22Rv1 (cell line): ENCODE measurements around the gene RNF112.

Experiments used
- CTCF ChIP-seq: fragments of 450-650 bp; IDR thresholded peaks from 2 replicates; pipeline ENCODE4 v1.5.1; 2017; ENCODE audit warnings: mild to moderate bottlenecking
- ZFX ChIP-seq: fragments of 450-650 bp; IDR thresholded peaks from 2 replicates; pipeline ENCODE4 v1.6.1; 2017; ENCODE audit warnings: antibody characterized with exemption, borderline replicate concordance

DNA sequence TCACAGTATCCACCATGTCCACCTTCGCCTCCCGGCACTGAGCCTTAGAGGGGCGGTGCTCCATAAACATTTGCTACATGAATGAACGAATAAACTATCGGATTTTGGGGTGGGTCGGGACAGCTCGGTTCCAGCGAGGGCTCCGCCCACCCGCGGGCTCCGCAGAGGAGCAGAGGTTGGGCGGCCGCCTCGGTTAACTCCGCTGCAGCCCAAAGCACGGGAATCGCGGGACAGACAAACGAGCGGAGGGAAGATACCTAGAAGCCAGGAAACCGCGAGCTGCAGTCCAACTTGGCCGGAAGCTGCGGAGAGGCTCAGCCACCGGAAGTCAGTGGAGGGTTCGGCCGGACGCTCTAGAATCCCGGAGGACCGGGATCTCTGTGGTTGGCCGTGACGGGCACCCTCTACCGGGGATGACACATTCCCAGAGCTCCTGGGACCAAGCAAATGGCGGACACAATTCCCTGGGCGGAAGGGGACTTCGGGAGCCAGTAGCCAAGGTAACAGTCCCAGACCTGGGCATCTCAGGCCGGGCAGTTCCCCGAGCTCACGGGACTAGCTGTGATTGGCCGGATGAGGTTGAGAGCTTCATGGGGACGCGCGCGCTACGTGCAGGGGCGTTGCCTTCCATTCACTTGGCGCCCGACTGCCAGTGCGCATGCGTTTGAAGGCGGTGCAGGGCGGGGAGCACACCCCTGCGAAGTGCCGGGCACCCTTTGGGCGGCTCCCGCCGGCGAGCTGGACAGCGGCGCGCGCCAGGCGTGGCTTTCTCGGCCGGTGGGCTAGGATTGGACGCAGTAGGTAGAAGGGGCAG, 33.2 kb upstream of the RNF112 start:
- peak; percentile 6; the same call in 1 of the 2 replicates for TF ChIP-seq CTCF
- TF ChIP-seq ZFX: no peak
